Ecto neural progenitor cell (in vitro differentiated cells): Measurements from ENCODE around the gene BRMS1.

Source experiments
- DNase-seq: peaks from one replicate; pipeline ENCODE4 v3.0.0-alpha.2; 2018; ENCODE audit warnings: low spot score

BRMS1 gene

GRCh38 chr11:66309475-66309874 is 35.4 kb downstream of the BRMS1 start:
- no peak for DNase-seq

- DNase-seq = no peak
Observed at GRCh38 chr11:66302656-66303055, 42.2 kb downstream of the BRMS1 start.

- no peak for DNase-seq
Observed at GRCh38 chr11:66299186-66299585, 45.7 kb downstream of the BRMS1 start.

GRCh38 chr11:66297610-66298009 is 47.3 kb downstream of the BRMS1 start:
- no peak for DNase-seq

GRCh38 chr11:66294626-66295620 is 50.0 kb downstream of the BRMS1 start:
- no peak for DNase-seq

GRCh38 chr11:66293777-66294625 is 50.9 kb downstream of the BRMS1 start:
- DNase-seq = no peak

GRCh38 chr11:66293352-66293751 is 51.6 kb downstream of the BRMS1 start:
- DNase-seq = no peak

GRCh38 chr11:66292543-66293332 is 52.2 kb downstream of the BRMS1 start:
- no peak for DNase-seq

GRCh38 chr11:66291706-66292542 is 53.0 kb downstream of the BRMS1 start, which contains the start of gene TMEM151A:
TSS of gene TMEM151A (plus strand) at chr11:66291894. CDS start at chr11:66292014, 120 bp downstream.
- no peak for DNase-seq

- DNase-seq = no peak
Observed at GRCh38 chr11:66291303-66291705, 53.6 kb downstream of the BRMS1 start.

- DNase-seq = no peak
Observed at GRCh38 chr11:66290330-66290621, 54.6 kb downstream of the BRMS1 start.

GRCh38 chr11:66289548-66290329 is 55.2 kb downstream of the BRMS1 start:
- DNase-seq = peak; percentile 92

GRCh38 chr11:66288671-66289547 is 56.0 kb downstream of the BRMS1 start, which contains the start of gene YIF1A:
TSS of gene YIF1A (minus strand) at chr11:66289143. CDS start at chr11:66288985, 158 bp downstream.
- peak; percentile 98 for DNase-seq

GRCh38 chr11:66287889-66288670 is 56.8 kb downstream of the BRMS1 start:
- DNase-seq = no peak
